Measurements from ENCODE around the gene PLK1. TPM values are rescaled to one million over a fixed set of nuclear protein-coding genes. Genes with fewer than 3 reads are reported as not detected.

Gene PLK1
- total RNA-seq, 4 donors from 2014 or later, result 0.59 to 9.6 (median 2.1) TPM

GRCh38 chr16:23640615-23640930 lies 38.1 kb upstream of the PLK1 start:
- peaks cover 0 to 39% (median 4%) of the 10 kb centered on the region in 3 donors for H3K36me3 ChIP-seq
- H3K27me3 ChIP-seq, result no peaks in the 10 kb centered on the region
- no peaks in the 10 kb centered on the region for H3K9me3 ChIP-seq
- H3K27ac ChIP-seq, result peak overlapping the region in 3 of 4 donors; percentile 82 to 88 (median 86)
- peaks cover 0 to 33% (median 20%) of the 10 kb centered on the region in 4 donors for H3K4me1 ChIP-seq
- peak overlapping the region; percentile 86 to 99 (median 92) for H3K4me3 ChIP-seq
- no peak for DNase-seq (ENCODE audit: low spot score in 2 of 2)
- WGBS, 2 donors, result 0 to 2% methylated on average over 8 of the region's 8 CpGs
- TF ChIP-seq CTCF (IDR thresholded peaks at IDR 0.05) (no peak), POLR2A (IDR thresholded peaks at IDR 0.05) (no peak)

DNA sequence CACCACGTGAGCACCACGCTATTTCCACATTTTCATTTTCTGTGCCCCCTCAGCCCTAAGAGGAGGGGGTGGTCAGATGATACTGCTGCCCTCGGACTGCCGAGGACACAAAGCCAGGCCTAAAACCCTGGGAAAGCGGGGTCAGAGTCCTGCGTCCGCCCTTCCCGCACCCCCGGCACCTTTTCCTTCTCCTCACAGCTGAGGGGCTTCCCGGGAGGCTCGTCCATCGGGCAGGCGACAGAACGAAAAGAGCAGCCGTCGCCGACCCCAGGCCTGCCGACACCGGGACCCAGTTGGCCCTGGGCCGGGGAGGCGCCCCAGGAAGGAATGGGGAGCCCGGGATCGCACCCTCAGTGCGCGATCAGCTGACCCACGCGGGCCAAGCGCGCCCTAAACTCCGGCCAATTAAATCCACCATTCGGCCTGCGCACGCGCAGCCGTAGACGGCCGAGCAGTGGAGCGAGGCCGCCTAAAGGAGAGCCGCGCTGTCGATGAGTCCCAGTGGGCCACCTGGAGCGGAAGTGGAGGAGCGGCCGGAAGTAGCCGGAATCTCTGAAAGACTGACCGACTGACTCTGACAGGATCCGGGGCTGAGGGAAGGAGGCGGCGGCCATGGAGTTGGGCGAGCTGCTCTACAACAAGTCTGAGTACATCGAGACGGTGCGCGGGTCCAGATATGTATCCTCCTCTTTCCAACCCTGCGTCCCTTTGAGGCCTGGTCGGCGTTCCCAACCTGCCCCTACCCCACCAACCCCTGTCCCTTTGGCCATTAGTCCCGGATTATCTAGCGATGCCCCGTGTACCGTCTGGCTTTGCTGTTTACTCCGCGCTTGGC lies 37.5 kb upstream of the PLK1 start, which contains the start of the genes DCTN5 and PALB2:
DCTN5 (plus strand) TSS at position 536 of the 835 bp plus-strand sequence; CDS start at position 613, 77 bp downstream.
PALB2 (minus strand) TSS at position 380 of the 835 bp plus-strand sequence; CDS start at position 227, 153 bp downstream.
- H3K27me3 ChIP-seq, result no peaks in the 10 kb centered on the region

GRCh38 chr16:23642246-23642774 lies 36.4 kb upstream of the PLK1 start:
- Histone ChIP-seq H3K4me1 (peaks cover 0 to 33% (median 20%) of the 10 kb centered on the region in 4 donors), H3K4me3 (peak overlapping the region; percentile 86 to 99 (median 92)), H3K36me3 (peaks cover 0 to 41% (median 4%) of the 10 kb centered on the region in 3 donors), H3K27ac (peak overlapping the region in 1 of 4 donors; percentile 82), H3K27me3 (no peaks in the 10 kb centered on the region), H3K9me3 (no peaks in the 10 kb centered on the region)
- no peak for TF ChIP-seq POLR2A (IDR thresholded peaks at IDR 0.05)
- TF ChIP-seq EP300 (IDR thresholded peaks at IDR 0.05), result no peak
- no peak for TF ChIP-seq CTCF (IDR thresholded peaks at IDR 0.05)
- DNase-seq (ENCODE audit: low spot score in 2 of 2), result no peak
- 64 to 69% methylated on average over 14 of the region's 14 CpGs for WGBS, 2 donors

More for the DNA sequence above, 37.5 kb upstream of the PLK1 start, which contains the start of the genes DCTN5 and PALB2:
- DNase-seq (ENCODE audit: low spot score in 2 of 2), result peak; percentile 83 to 88
- peaks cover 0 to 33% (median 20%) of the 10 kb centered on the region in 4 donors for H3K4me1 ChIP-seq
- TF ChIP-seq EP300 (IDR thresholded peaks at IDR 0.05), result peak; percentile 53 to 90
- TF ChIP-seq CTCF (IDR thresholded peaks at IDR 0.05), result peak in 1 of 5 experiments; percentile 48
- TF ChIP-seq POLR2A (IDR thresholded peaks at IDR 0.05), result peak in 1 of 2 donors; percentile 43
- 1 to 2% methylated on average over 31 to 57 of the region's 64 CpGs for WGBS, 2 donors
- peaks cover 0 to 39% (median 4%) of the 10 kb centered on the region in 3 donors for H3K36me3 ChIP-seq
- H3K9me3 ChIP-seq, result no peaks in the 10 kb centered on the region
- H3K4me3 ChIP-seq, result peak within 1 kb of the TSS; percentile 86 to 99 (median 92)
- peak within 1 kb of the TSS; percentile 58 to 88 (median 84) for H3K27ac ChIP-seq

DNA sequence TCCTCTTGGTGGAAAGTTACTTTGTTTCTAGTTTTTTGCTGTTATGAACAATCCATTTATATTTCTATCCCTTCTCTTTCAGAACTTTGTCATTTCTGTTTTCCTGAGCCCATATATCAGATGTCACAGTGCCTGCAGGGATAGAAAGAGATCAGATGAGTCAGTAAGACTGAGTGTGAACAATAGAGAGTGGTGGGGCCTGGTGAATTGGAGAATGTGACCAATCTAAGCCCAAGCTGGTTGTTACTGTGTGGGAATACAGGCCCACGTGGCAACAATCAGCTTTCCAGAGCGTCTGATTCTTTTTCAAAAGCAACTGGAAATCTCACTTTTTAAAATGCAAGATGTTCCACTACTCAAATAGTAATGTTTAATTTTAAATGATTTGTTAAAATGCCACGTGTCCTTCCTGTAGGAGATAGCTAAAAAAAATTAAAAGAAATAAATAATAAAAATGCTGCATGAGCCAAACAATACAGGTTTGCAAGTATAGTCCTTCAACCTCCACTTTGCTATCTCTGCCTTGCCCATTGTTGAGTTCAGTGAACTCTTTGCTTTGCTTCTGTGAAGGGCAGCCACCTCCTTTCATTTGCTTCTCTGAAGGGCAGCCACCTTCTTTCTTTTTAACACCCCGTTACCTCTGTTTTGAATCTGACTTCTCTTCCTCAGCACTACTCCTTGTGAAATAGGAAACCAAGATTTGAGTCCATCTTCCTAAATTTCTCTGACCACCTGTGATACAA lies 27.8 kb upstream of the PLK1 start:
- peaks cover 0 to 69% (median 0%) of the 10 kb centered on the region in 3 donors for H3K36me3 ChIP-seq
- WGBS, 2 donors, result 71 to 72% methylated on average over 4 of the region's 4 CpGs
- no peaks in the 10 kb centered on the region for H3K9me3 ChIP-seq
- H3K4me1 ChIP-seq, result no peaks in the 10 kb centered on the region
- no peak for DNase-seq (ENCODE audit: low spot score in 2 of 2)
- H3K27me3 ChIP-seq, result no peaks in the 10 kb centered on the region
- TF ChIP-seq EP300 (IDR thresholded peaks at IDR 0.05), result no peak
- TF ChIP-seq CTCF (IDR thresholded peaks at IDR 0.05), result no peak
- TF ChIP-seq POLR2A (IDR thresholded peaks at IDR 0.05), result no peak
- H3K4me3 ChIP-seq, result no peak overlapping the region
- no peak overlapping the region for H3K27ac ChIP-seq
